Ishikawa (cell line): ENCODE data around the gene MORN2.

ENCODE experiments used
- CEBPB ChIP-seq: IDR thresholded peaks from 2 replicates; pipeline ENCODE4 v1.6.1; 2012
- CREB1 ChIP-seq: IDR thresholded peaks from 2 replicates; pipeline ENCODE4 v1.6.1; 2012; ENCODE audit warnings: low read depth
- EGR1 ChIP-seq: IDR thresholded peaks from 2 replicates; pipeline ENCODE4 v1.6.1; 2012
- EP300 ChIP-seq: IDR thresholded peaks from 2 replicates; pipeline ENCODE4 v1.6.1; 2012; ENCODE audit warnings: borderline replicate concordance
- FOXM1 ChIP-seq: IDR thresholded peaks from 2 replicates; pipeline ENCODE4 v1.6.1; 2012; ENCODE audit warnings: low read depth, borderline replicate concordance
- MAX ChIP-seq: IDR thresholded peaks from 2 replicates; pipeline ENCODE4 v1.6.1; 2012
- NFIC ChIP-seq: IDR thresholded peaks from 2 replicates; pipeline ENCODE4 v1.6.1; 2012
- RAD21 ChIP-seq: IDR thresholded peaks from 2 replicates; pipeline ENCODE4 v1.6.1; 2012; ENCODE audit warnings: low read depth
- REST ChIP-seq: IDR thresholded peaks from 2 replicates; pipeline ENCODE4 v1.6.1; 2012; ENCODE audit warnings: low read depth, mild to moderate bottlenecking
- TAF1 ChIP-seq: IDR thresholded peaks from 2 replicates; pipeline ENCODE4 v1.6.1; 2012; ENCODE audit warnings: low read depth, mild to moderate bottlenecking
- TCF12 ChIP-seq: IDR thresholded peaks from 2 replicates; pipeline ENCODE4 v1.6.1; 2012; ENCODE audit warnings: low read depth
- TEAD4 ChIP-seq: IDR thresholded peaks from 2 replicates; pipeline ENCODE4 v1.6.1; 2012
- YY1 ChIP-seq: IDR thresholded peaks from 2 replicates; pipeline ENCODE4 v1.6.1; 2012; ENCODE audit warnings: low read depth
- ZBTB7A ChIP-seq: IDR thresholded peaks from 2 replicates; pipeline ENCODE4 v1.6.1; 2012; ENCODE audit warnings: low read depth
- TF ChIP-seq, protein P1 (sequence below): IDR thresholded peaks from 2 replicates; pipeline ENCODE4 v1.6.1; 2012

MORN2 gene

GRCh38 chr2:38886063-38886462, 10.3 kb downstream of the MORN2 start:
- TF ChIP-seq REST (no peak), NFIC (no peak), MAX (no peak), TAF1 (no peak), YY1 (no peak), TCF12 (no peak), FOXM1 (no peak), CEBPB (no peak), EP300 (no peak), CREB1 (no peak), RAD21 (no peak), EGR1 (no peak), TEAD4 (no peak)
- TF ChIP-seq, protein P1, sequence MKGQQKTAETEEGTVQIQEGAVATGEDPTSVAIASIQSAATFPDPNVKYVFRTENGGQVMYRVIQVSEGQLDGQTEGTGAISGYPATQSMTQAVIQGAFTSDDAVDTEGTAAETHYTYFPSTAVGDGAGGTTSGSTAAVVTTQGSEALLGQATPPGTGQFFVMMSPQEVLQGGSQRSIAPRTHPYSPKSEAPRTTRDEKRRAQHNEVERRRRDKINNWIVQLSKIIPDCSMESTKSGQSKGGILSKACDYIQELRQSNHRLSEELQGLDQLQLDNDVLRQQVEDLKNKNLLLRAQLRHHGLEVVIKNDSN: no peak

DNA sequence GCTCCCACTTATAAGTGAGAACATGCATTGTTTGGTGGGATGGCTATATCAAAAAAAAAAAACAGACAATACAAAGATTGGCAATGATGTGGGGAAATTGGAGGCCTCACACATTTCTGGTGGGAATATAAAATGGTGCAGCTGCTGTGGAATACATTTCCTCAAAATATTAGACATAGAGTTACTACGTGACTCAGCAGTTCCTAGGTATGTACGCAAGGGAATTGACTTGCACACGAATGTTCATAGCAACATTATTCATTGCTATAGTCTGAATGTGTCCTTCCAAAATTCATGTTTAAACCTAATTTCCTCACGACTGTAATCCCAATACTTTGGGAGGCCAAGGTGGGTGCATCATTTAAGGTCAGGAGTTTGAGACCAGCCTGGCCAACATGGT, 11.6 kb downstream of the MORN2 start:
- TF ChIP-seq RAD21: no peak
- TF ChIP-seq TAF1: no peak
- no peak for TF ChIP-seq CEBPB
- TF ChIP-seq, protein P1: no peak
- no peak for TF ChIP-seq NFIC

- TF ChIP-seq, protein P1: no peak
- TF ChIP-seq FOXM1 (no peak), EGR1 (no peak), CREB1 (no peak), TEAD4 (no peak), TCF12 (no peak), YY1 (no peak), EP300 (no peak), NFIC (no peak), TAF1 (no peak), MAX (no peak), REST (no peak), CEBPB (no peak), ZBTB7A (no peak), RAD21 (no peak)
Measured at GRCh38 chr2:38887902-38888554, 12.3 kb downstream of the MORN2 start.

DNA sequence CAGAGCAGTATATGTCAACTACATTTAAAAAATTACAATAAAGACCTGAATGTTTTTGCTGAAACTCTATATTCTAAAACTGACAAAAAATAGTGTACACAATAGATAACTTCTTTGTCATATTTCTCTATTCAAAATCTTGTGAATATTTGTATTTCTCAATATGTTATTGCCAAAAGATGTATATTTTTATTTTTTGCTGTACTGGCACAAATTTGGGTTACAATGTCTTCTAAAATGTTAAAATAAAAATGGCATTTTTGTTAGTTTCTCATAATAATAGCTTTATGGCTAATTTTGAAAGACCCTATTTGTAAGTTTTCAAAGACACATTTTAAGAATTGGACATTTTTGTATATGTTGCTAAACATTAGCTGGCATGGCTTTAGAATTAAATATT, 13.3 kb downstream of the MORN2 start:
- TF ChIP-seq RAD21 (no peak), TCF12 (no peak), NFIC (no peak)

GRCh38 chr2:38889575-38889974, 13.8 kb downstream of the MORN2 start, which contains the start of gene ARHGEF33:
Gene ARHGEF33, plus strand, starts transcription at chr2:38889875. Its CDS starts 29,573 bp downstream, at chr2:38919448.
- TF ChIP-seq, protein P1: no peak
- TF ChIP-seq TEAD4: no peak
- TF ChIP-seq REST: no peak
- no peak for TF ChIP-seq RAD21
- no peak for TF ChIP-seq TAF1
- TF ChIP-seq ZBTB7A: no peak
- no peak for TF ChIP-seq CEBPB
- TF ChIP-seq CREB1: no peak
- no peak for TF ChIP-seq YY1
- TF ChIP-seq FOXM1: no peak
- no peak for TF ChIP-seq MAX
- no peak for TF ChIP-seq EGR1
- TF ChIP-seq EP300: no peak
